ENCODE data around the gene CELSR3.

CELSR3 gene

DNA sequence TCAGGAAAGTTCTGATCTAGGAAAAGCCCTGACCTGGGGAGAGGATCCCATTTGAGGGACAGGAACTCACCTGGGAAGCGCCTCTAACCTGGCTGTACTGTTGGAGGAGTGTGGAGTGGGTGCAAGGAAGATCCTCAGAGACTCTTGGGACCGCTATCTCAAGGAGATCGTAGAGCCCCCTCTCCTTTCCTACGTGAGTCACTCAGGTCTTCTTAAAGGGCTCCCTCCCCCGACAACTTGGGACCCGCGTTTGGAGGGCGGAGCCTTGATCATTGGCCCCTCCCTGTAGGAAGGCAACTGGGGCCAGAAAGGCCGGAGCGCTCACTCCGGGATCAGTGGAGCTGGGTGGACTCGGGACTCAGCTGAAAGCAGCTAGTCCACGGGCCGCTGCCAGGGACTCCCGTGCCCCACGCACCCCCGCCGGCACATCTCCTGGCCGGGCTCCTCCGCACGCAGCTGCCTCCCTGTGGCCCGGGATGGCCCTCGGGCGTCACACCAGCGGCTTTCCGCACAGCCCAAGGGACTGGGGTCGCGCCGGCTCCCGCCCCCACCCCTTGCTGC, 27.9 kb downstream of the CELSR3 start:
- peak; percentile 37 to 77 for DNase-seq (ENCODE audit: low spot score in 2 of 2)
- Mint-ChIP-seq H3K36me3 (peaks cover 25% of the 10 kb centered on the region), H3K27ac (peak overlapping the region; percentile 81), H3K9me3 (no peaks in the 10 kb centered on the region), H3K4me1 (peaks cover 16% of the 10 kb centered on the region), H3K4me3 (peak overlapping the region; percentile 80)
- peak; percentile 25 for ATAC-seq

DNA sequence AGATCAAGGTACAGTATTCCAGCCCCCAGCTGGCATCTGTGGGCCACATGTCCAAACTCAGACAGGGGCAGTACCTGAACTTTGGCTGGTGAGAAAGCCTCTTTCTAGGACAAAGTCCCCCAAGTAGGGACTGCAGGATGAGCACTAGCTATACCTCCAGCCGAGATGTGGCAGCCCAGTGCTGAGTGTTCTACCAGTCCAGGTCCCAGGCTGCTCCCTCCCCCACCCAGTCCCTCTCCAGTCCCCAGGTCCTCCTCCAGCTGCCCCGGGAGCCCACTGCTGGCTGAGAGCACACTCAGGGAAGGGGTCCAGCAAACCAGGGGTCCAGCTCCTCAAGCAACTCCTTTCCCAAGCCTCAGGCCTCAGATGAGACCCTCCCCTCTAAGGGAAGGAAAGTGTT, 28.9 kb downstream of the CELSR3 start:
- no peak for ATAC-seq

DNA sequence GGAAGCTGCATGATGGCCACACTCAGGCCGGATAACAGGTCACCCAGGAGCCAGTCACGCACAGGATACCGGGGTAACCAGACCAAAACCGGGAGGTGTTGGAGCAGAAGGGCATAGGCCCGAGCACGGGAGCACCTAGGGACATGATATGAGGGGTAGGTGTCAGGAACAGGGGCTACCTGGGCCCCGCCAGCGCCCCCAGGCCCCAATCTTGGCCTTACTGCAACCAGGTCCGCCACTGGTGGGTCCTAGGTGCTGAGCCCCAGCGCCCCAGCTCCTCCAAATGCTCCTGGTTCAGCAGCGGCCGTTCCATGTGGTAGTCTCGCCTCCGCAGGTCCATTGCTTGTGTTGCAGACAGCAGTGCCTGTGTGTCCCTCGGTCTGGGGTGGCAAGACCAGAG, 29.4 kb downstream of the CELSR3 start:
- Mint-ChIP-seq H3K27ac (no peak overlapping the region), H3K36me3 (peaks cover 31% of the 10 kb centered on the region), H3K9me3 (no peaks in the 10 kb centered on the region), H3K4me1 (peaks cover 16% of the 10 kb centered on the region), H3K4me3 (no peak overlapping the region)
- no peak for DNase-seq (ENCODE audit: low spot score in 2 of 2)
- no peak for ATAC-seq

More for the DNA sequence above, 28.9 kb downstream of the CELSR3 start:
- Mint-ChIP-seq H3K4me3 (peak overlapping the region; percentile 80), H3K36me3 (peaks cover 32% of the 10 kb centered on the region), H3K27ac (peak overlapping the region; percentile 81), H3K4me1 (peaks cover 16% of the 10 kb centered on the region), H3K9me3 (no peaks in the 10 kb centered on the region)
- no peak for DNase-seq (ENCODE audit: low spot score in 2 of 2)

DNA sequence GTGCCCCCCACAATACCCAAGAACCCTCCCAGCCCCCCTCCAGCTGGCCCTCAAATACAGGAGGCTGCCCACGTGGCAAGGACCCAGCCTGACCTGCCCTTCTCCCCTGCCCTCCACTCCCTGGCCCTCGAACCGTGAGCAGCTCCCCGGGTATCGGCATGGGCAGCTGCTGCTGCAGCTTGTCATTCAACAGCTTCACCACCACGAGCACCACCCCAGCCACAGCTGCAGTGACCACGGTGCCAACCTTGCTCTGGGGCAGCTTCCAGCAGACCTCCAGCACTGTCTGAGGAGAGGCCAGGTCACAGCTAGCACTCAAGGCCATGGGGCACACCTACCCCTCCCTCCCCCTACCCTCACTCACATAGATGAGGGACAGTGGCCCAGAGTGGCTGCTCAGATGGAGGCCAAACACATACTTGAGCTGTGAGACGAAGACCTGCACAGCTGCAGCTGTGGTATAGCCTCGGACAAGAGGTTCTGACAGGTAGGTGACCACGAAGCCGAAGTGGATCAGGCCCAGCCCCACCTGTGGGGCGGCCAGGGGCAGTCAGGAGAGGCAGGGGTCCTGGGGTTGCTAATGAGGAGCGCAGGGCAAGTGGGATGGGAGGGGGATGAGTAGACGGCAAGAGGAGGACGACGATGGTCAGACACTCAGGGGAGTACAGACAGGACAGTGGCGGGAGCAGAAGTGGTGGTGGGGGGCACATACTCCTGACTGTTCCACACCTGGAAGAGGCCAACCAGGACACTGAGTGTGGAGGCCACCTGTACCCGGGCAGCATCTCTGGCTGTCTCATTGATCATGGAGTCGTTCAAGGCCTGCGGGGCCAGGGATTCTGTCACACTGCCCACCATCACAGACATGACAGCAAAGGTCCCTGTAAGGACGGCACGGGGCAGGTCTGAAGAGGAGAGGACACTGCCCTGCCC, 30.9 kb downstream of the CELSR3 start:
- no peak overlapping the region for H3K27ac Mint-ChIP-seq
- H3K4me3 Mint-ChIP-seq, result no peak overlapping the region
- ATAC-seq (no peak), DNase-seq (ENCODE audit: low spot score in 2 of 2) (no peak)
- H3K9me3 Mint-ChIP-seq, result no peaks in the 10 kb centered on the region
- peaks cover 40% of the 10 kb centered on the region for H3K36me3 Mint-ChIP-seq
- H3K4me1 Mint-ChIP-seq, result peaks cover 23% of the 10 kb centered on the region

DNA sequence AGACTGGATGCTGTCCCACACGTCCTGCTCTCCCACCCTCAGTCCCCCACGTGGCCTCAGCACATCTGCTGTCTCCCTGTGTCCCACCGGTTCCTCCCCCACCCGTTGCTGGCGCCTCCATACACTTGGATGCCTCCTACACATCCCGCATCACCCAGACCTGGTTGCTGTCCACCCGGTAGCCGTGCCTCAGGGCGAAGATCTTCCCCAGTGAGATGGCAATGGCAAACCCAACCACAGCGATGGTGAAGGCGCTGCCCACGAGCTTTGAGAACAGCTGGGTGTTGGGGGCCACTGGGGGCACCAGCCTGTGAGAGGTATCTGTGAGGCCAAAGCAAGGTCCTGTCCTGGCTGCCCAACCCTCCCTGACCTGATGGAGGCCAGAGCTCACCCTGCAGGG, 31.9 kb downstream of the CELSR3 start:
- H3K9me3 Mint-ChIP-seq, result no peaks in the 10 kb centered on the region
- H3K4me3 Mint-ChIP-seq, result no peak overlapping the region
- H3K4me1 Mint-ChIP-seq, result peaks cover 23% of the 10 kb centered on the region
- ATAC-seq (no peak), DNase-seq (ENCODE audit: low spot score in 2 of 2) (no peak)
- peaks cover 50% of the 10 kb centered on the region for H3K36me3 Mint-ChIP-seq
- no peak overlapping the region for H3K27ac Mint-ChIP-seq

DNA sequence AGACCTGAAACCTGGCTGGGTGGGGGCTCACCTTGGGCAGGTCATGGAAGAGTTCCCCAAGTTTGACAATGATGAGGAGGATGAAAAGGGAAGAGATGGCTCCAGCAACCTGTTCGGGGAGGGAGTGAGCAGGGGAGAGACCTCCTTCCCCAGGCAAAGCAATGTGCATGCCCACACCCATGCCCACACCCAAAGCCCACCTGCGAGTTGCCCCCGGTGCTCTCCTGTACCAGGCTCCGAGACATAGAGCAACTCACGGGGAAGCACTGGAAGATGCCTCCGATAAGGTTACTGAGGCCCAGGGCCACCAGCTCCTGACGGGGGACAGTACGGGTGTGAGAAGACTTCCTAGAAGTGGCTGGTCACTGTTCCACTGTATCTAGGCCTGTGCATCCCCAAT, 32.3 kb downstream of the CELSR3 start:
- no peak for ATAC-seq
- H3K36me3 Mint-ChIP-seq, result peaks cover 54% of the 10 kb centered on the region
- H3K9me3 Mint-ChIP-seq, result no peaks in the 10 kb centered on the region
- H3K4me3 Mint-ChIP-seq, result no peak overlapping the region
- peaks cover 23% of the 10 kb centered on the region for H3K4me1 Mint-ChIP-seq
- no peak overlapping the region for H3K27ac Mint-ChIP-seq
- DNase-seq (ENCODE audit: low spot score in 2 of 2), result no peak

DNA sequence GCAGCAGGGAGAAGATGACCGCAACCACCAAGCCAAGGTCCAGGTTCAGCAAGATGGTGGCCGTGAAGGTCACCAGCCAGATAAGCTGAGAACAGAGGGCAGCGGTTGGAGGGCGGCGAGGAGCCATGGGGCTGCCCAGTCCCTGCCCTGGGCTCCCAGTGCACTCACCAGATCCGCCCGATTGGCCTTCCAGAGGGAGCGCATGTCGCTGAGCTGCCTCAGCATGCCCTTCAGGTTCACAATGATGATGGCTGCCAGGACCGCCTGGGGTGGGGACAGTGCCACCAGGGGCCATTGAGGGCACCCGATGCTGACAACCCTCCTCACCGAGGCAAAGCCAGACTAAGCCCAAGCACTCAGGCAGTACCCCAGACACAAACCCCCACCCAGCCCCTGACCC, 32.8 kb downstream of the CELSR3 start:
- peaks cover 23% of the 10 kb centered on the region for H3K4me1 Mint-ChIP-seq
- DNase-seq (ENCODE audit: low spot score in 2 of 2) (no peak), ATAC-seq (no peak)
- H3K9me3 Mint-ChIP-seq, result no peaks in the 10 kb centered on the region
- peak overlapping the region; percentile 61 for H3K27ac Mint-ChIP-seq
- H3K36me3 Mint-ChIP-seq, result peaks cover 55% of the 10 kb centered on the region
- no peak overlapping the region for H3K4me3 Mint-ChIP-seq

DNA sequence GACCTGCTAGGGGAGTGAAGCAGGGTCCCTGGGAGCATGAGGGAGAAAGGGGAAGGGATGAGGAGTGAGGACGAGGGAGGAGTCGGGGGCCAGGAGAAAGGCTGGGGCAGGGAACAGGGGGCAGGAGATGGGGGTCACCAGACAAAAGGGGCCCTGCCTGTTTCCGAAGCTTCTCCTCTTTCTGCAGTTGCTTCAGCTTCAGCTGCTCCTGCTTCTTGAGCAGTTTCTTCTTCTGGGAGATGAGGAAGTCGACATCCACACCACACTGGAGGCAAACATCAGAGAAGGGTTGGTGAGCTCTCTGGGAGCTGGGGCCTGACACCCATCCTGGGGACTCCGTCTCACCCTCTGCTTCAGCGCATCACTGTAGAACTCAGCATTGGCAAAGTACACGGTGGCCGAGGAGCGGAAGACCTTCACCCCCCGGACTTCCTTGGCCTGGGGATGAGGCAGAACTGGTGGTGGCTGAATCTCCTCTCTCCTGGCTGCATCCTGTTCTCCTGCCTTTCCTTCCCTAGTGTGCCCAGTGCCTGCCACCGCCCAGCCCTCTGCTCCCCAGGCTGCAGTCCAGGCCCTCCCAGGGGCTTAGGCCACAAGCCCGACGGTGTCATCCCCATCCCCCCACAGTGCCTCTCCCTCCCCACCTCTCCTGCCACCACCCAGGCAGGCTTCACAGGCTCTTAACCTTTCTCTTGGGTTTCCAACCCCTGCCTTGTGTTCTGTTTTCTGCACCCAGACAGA, 34.2 kb downstream of the CELSR3 start:
- no peak for ATAC-seq
- Mint-ChIP-seq H3K9me3 (no peaks in the 10 kb centered on the region), H3K27ac (peak overlapping the region; percentile 61), H3K4me3 (no peak overlapping the region), H3K36me3 (peaks cover 55% of the 10 kb centered on the region), H3K4me1 (peaks cover 13% of the 10 kb centered on the region)
- DNase-seq (ENCODE audit: low spot score in 2 of 2), result no peak

DNA sequence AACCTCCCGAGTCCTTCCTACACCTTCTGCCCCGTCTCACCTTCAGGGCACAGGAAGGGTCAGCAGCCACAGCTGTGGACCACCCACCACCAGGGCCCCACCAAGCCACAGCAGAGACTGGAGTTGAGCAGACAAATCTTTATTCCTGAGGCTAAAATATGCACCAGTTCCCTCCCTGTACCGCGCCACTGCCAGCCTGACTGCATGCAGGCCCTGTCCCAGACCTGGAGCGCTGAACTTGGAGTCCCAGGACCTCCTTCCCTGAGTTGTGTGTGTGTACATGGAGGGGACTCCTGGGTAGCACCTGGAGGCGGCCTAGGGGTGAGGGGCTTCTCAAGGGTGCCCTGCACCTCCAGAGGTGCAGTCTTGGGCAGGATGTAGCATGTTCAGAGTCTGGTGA, 37.1 kb downstream of the CELSR3 start:
- Mint-ChIP-seq H3K4me3 (no peak overlapping the region), H3K36me3 (peaks cover 42% of the 10 kb centered on the region), H3K4me1 (peaks cover 7% of the 10 kb centered on the region), H3K9me3 (no peaks in the 10 kb centered on the region), H3K27ac (no peak overlapping the region)
- ATAC-seq (no peak), DNase-seq (ENCODE audit: low spot score in 2 of 2) (no peak)

DNA sequence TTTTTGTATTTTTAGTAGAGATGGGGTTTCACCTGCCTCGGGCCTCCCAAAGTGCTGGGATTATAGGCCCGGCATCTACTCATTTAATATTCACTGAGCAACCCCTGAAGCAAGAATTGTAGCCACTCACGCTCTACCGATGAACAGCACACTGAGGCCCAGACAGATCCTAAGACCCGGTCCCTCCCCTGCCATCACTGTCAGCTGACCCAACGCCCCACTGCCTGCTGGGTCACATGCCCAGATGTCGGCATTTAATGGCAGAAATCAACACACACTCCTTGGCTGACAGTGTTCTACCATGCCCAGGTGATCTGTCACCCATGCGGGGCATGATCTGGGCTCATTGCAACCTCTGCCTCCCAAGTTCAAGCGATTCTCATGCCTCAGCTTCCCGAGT, 37.9 kb downstream of the CELSR3 start:
- Mint-ChIP-seq H3K4me1 (peaks cover 7% of the 10 kb centered on the region), H3K9me3 (no peaks in the 10 kb centered on the region), H3K36me3 (peaks cover 38% of the 10 kb centered on the region), H3K27ac (peak overlapping the region; percentile 69), H3K4me3 (no peak overlapping the region)
- ATAC-seq, result no peak
- DNase-seq (ENCODE audit: low spot score in 2 of 2), result no peak

DNA sequence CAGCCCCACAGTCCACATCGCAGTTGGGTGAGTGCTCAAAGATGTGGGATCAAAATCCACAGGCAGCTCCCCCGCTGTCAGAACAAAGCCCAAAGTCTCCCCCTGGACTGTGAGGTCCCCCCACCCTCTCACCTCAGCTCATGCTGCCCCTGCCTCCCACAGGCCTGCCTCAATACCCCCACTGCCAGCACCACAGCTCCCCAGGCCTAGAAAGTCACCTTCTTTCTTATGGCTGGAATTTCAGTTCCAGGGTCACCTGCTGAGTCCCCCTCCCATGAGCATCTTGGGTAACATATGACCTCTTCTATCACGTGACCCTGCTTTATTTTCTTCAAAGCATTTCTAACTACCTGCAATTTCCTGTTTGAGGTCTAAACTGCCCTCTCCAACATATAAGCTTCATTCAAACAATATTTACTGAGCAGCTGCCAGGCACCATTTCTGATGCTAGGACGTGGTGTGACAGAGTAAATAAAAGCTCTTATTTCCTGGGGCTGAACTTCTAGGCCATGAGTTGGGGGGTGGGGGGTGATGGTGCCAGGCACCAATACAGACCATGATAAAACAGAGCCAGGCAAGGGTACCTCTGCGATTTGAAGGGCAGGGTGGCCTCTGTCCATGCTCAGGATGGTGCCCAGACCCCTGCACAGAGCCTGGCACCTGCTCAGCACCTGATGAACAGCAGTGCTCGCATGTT, 38.7 kb downstream of the CELSR3 start:
- H3K36me3 Mint-ChIP-seq, result peaks cover 34% of the 10 kb centered on the region
- H3K4me3 Mint-ChIP-seq, result no peak overlapping the region
- DNase-seq (ENCODE audit: low spot score in 2 of 2) (no peak), ATAC-seq (no peak)
- peak overlapping the region; percentile 69 for H3K27ac Mint-ChIP-seq
- H3K9me3 Mint-ChIP-seq, result no peaks in the 10 kb centered on the region
- H3K4me1 Mint-ChIP-seq, result peaks cover 7% of the 10 kb centered on the region

DNA sequence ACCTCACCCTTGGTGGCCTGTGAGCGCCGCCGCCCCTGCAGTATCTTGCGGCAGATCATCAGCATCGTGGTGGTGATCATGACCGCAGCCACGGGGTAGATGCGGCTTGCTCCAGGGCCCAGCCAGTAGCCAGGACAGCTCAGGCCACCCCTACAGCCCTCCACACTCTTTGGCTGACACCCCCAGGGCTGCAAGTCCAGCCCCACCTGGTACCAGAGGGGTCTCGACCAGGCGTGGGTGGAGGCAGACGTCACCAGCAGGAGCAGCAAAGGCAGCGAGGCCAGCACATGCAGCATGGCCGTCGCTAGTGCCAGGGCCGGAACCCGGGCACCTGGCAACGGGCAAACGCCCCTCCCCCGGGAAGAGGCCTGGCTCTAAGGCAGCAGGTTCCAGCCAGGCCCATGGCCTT, 41.2 kb downstream of the CELSR3 start, which contains the start of gene TMEM89:
TSS of gene TMEM89 (minus strand) at position 309 of the 409 bp plus-strand sequence. CDS start at position 296, 13 bp downstream.
- DNase-seq (ENCODE audit: low spot score in 2 of 2), result no peak
- no peak within 1 kb of the TSS for H3K4me3 Mint-ChIP-seq
- H3K4me1 Mint-ChIP-seq, result no peaks in the 10 kb centered on the region
- no peak within 1 kb of the TSS for H3K27ac Mint-ChIP-seq
- no peak for ATAC-seq
- peaks cover 7% of the 10 kb centered on the region for H3K9me3 Mint-ChIP-seq
- H3K36me3 Mint-ChIP-seq, result peaks cover 12% of the 10 kb centered on the region

DNA sequence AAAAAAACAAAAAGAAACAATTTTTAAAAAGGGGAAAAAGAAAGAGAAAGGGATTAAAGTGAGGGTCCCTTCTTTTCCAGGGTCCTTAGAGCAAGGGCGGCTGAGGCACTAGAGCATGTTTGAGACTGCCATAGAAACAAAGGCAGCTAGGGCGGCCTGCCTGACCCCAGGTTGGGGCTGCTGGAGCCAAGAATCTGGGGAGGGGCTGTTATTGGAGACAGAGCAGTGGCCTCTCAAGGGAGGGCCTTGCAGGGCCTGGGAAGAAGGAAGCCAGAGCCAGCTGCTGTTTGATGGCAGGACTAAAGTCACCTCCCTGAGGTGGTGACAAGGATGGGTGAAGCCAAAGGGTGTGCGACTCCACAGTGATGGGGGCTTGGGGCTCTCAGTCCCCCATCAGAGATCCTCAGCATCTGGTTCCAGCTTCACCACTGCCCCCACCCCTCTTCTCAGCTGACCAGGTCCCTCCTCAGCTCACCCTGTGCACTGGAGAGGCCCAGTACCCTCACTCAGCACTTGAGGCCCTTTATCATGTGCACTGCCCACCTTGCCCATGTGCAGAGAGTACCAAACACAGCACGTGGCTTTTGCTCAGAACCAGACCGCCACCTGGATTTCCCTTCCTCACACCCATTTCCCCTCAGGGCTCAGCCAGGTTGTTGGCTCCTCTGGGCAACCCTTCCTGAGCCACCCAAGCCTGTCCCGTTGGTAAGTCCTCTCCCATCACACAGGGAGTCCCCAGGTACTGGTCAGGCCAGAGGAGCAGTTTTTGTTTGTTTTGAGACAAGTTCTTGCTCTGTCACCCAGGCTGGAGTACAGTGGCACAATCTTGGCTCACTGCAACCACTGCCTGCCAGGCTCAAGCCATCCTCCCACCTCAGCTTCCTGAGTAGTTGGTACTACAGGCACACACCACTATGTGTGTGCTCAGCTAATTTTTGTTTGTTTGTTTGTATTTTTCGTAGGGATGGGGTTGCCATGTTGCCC, 42.9 kb downstream of the CELSR3 start:
- Mint-ChIP-seq H3K4me3 (no peak overlapping the region), H3K27ac (peak overlapping the region; percentile 55), H3K36me3 (no peaks in the 10 kb centered on the region), H3K4me1 (no peaks in the 10 kb centered on the region), H3K9me3 (peaks cover 7% of the 10 kb centered on the region)
- DNase-seq (ENCODE audit: low spot score in 2 of 2) (no peak), ATAC-seq (peak; percentile 26)

DNA sequence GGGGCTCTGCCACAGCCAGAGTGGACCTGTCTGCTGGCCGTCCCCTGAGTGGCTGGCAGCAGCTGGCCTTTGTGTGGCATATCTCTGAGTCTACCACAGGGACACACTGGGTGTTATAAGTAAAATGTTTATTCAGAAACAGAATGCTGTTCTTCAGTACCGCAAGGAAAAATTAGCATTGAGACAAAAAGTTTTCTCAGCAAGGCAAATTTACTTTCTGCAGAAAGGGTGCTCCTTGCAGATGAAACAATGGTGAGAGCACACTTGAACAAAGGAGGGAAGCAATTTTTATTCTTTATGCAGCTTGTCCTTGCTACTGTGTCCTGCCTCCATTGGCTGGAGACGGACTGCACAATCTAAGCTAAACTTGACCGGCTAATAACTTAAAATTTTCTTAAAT, 45.1 kb downstream of the CELSR3 start:
- no peaks in the 10 kb centered on the region for H3K36me3 Mint-ChIP-seq
- H3K27ac Mint-ChIP-seq, result no peak overlapping the region
- no peak for ATAC-seq
- no peak for DNase-seq (ENCODE audit: low spot score in 2 of 2)
- H3K9me3 Mint-ChIP-seq, result peaks cover 7% of the 10 kb centered on the region
- H3K4me3 Mint-ChIP-seq, result no peak overlapping the region
- peaks cover 12% of the 10 kb centered on the region for H3K4me1 Mint-ChIP-seq

All from stimulated activated effector memory CD8-positive, alpha-beta T cell treated with anti-CD3 and anti-CD28 coated beads, Interleukin-12 subunit alpha, Interleukin-12 subunit beta, amount 100 ng/mL, for 72 hours (primary cell).